Stimulated activated CD4-positive, alpha-beta T cell treated with anti-CD3 and anti-CD28 coated beads, TNF-alpha, amount 100 ng/mL, for 1 hour (primary cell): ENCODE results near the gene SCFD2.

Source experiments
- DNase-seq, 3 donors: peaks; one replicate each; pipeline ENCODE4 v3.0.0-alpha.2; 2020; ENCODE audit warnings: low read depth in 3 of 3, low spot score in 1 of 3

The SCFD2 gene

DNA sequence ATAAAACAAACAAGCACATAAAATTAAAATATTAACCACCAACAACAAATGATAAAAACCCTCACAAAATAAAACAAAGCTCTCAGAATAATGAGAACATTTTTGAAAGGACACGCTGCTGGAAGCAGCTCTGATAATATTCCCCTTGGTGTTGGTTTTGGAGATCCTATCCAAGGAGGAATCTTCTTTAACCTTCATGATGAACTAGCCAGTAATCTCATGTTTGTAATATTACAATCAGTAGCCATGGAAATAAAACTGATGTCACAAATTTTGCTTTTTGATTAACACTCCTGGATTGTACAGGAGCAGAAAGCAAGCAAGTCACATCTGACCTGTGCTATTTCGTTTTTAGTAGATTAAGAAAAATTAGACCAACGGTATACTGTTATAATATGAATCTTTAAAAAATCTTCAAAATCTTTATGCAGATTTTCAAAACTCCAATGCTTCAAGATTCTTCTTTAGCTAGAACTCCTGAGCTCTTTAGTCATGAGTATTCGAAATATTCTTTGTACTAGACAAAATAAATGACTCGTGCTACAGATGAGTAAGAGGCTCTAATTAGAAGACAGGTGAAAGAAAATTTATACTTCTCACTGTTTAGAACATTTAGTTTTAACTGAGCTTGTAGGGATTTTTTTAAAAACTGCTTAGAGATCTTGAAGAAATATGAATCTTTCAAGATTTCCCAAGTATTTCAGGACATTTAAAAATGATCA is 349.6 kb downstream of the SCFD2 start:
- DNase-seq, result no peak

DNA sequence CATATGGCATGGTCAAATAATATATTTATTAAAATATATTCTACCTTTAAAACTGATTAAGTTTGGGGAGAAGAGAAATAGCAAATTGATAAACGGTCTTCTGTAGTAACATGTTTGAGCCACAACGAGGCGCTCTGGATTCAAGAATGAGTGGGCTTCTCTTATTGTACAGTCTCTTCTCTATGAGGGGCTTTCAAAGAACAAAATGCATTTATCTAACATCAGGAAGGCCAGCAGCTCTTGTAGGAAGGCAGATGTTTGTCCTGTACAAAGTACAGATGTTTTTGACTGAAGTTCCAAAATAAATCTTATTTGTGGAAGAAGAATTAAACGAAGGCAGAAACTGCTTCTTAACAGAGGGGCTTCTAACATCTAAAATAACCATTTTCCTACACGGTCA is 350.2 kb downstream of the SCFD2 start:
- DNase-seq, result no peak

DNA sequence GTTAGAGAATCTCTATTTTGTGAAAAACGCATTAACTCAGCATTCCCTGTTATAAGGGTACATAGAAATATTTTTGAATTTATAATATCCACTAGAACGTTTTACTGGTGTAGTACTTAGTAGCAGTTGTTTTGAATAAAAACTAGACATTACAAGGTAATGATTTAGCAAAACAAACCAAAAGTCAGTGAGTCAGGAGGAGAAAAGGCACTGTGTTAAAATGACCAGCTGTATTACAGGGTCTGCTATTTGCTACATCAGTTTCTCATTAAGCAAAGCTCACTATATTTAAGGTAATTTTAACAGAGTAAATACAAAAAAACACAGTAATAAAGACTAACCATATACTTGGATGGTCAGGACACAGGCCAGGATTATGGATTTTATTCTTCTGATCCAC is 351.0 kb downstream of the SCFD2 start:
- no peak for DNase-seq

DNA sequence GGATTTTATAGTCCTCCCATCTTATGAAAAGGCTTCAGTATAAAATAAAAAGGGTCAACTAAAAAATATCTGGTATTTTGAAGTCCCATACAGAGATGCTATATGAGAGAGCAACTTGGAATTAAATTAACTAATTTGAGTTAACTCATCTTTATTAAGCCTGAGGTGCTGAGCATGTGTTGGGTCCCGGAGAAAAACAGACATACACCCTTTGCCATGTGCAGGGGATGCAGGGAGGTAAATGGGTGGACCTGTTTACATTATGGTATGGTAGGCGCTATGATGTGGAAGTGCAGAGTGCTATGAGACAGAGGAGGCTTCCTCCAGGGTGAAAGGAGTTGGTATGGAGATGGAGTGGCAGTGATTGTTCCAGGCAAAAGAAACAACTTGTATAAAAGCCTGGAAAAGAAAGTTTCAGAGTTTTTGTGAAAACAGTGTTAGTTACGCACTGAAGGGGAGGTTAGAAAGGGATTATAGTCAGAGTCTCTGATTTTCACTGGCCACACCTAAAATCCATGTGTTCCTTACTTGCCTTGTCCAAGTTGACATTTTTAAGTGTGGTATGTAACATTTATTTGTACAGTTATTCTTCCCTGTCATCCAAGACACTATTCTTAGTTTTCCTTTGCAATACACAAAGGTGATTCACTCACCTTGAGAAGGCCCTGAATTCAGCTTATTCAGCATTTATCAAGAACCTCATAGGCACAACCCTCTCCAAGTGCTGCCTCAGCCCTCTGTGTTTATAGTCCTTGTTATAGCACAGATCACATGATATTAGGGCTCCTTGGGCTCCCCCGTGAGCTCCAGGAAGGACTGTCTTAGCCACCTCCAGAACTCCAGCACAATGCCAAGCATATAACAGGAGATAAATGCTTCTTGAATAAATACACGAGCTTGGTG is 351.7 kb downstream of the SCFD2 start:
- no peak for DNase-seq

DNA sequence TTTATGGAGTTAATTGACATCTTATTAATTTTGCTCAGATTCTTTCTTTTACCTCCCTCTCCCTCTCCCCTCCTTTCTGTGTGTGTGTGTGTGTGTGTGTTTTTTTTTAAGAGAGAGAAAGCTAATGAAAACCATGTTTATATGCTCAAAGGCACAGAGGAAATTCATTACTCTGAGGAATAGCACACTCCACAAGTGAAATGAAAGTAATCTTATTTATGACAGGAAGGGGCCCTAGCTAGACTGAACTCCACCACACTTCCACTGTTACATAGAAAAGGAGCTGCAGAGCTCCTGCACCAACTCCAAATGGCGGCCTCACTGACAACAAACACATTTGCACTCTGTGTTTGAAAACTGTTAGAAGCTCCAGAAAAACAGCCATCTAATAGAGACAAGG is 353.1 kb downstream of the SCFD2 start:
- no peak for DNase-seq

DNA sequence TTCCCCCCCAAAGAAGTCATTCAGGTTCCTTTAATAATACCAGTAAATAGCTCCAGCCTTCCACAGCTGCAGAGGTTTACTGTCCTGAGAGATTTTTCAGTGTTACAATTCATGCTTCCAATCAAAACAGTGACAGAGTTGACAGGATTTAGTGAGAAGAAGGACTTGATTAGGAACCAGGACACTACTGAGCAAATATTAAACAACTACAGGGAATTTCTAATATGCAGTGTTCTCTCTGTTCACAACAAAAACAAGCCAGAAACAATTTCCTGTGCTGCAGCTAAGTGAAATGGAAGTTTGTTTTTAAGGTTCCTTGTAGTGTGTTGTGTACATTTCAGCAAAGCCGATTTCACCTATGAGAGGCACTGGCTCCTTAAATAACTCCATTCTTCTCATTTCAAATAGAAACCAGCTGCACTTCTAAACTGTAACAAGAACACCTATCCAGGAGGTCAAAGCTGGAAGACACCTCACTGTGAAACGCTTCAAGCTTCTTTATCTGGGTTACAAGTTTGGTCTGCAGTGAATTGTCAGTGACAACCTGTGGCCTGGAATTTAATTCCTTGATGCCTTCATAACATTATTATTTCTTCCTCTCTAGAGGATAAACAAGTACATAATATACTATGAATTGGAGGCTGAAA is 354.5 kb downstream of the SCFD2 start:
- no peak for DNase-seq

DNA sequence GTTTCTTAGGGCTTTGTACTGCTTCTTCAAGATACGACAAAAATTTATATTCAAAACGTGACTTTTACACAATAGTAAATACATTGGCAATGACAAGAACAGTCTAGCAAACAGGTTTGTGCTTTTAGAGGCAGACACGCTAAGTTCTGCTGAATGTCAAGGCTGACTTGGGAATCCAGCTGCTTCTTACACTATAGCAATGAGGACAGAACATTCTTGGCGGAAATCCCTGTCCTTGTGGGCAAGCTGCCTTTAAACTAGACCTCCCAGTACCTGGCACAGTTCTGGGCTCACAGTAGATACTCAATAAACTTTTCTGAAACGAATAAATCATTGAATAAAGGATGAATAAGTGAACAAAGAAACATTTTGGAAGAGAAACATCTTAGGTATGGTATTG is 355.5 kb downstream of the SCFD2 start:
- DNase-seq, result no peak

DNA sequence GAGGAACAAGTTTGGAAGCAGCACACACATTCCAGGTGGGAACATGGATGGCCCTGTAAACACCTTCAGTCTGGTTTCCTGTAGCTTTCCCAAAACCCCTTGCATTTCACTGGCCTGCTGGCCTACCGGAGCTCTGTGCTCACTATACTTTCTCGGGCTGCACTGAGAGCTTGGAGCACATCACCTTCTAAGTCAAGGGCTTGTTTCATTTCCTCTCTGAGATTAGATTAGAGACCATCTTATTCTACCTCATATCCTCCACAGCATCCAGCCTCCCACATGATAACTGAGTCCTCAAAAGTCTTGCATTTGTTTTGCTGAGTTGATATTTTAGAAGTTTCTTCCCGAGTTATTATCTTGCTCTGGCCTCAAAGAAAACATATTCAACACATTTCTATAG is 356.0 kb downstream of the SCFD2 start:
- no peak for DNase-seq

DNA sequence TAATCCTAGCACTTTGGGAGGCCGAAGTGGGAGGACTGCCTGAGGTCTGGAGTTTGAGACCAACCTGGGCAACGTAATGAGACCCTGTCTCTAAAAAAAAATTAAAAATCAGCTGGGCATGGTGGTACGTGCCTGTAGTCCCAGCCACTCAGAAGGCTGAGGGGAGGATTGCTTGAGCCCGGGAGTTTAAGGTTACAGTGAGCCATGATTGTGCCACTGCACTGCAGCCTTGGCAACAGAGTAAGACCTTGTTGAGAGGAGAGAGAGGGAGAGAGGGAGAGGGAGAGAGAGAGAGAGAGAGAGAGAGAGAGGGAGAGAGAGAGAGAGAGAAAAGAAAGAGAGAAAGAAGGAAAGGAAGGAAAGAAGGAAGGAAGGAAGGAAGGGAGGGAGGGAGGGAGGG is 358.8 kb downstream of the SCFD2 start:
- no peak for DNase-seq

DNA sequence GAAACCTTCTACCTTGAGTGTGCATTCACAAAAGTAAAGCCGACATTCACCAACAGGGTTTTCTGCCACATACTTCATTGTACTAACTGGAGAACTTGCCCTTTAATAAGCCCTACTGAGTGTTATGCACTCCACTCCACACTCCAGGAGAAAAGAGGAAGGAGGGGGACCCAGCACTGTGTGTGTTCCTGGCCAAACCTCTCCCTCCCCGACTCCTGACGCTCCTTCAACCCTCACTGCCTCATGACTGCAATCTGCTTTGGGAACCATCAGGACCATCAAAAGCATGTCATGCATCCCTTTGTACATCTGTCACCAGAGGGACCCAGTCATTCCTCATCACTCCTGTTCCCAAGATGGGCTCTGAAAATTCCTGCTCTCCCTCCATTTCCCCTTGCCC is 360.1 kb downstream of the SCFD2 start:
- no peak for DNase-seq

DNA sequence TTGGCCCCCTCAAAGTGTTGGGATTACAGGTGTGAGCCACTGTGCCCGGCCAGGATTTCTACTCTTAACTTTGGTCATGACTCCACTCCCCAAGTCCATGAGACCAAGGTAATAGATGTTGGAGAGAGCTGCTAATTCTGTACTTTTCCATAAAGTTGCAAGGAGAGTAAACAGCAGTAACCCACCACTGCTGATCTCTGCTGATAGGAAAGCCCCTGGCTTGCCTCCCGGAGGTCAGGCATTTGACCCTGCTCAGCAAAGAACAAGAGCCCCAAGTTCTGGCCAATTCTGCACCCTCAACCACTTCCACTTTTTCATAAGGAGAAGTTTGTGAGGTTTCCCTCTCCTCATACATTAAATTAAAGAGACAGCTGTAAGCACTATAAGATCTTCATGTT is 360.7 kb downstream of the SCFD2 start:
- DNase-seq, result no peak

DNA sequence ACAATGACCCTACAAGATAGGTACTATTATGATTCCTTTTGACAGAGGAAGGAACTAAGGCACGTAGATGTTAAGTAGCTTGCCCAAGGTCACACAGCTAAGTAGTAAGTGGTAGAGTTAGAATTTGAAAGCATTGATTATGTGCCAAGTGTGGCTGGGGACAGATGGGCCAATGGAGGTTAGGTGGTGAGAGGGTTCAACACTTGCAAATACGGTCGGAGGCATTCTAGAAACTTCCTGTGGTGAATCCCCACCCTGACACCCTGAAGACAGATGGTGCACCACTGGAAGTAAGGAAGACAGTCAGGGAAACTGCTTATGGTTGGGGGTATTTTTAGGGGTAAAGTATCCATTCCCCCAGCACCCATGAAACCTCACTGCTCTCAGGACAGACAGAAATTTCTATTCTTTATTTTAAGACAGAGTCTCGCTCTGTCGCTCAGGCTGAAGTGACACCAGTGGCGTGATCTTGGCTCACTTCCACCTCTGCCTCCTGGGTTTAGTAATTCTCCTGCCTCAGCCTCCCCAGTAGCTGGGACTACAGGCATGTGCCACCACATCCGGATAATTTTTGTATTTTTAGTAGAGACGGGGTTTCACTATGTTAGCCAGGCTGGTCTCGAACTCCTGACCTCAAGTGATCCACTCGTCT is 361.2 kb downstream of the SCFD2 start:
- DNase-seq, result no peak

DNA sequence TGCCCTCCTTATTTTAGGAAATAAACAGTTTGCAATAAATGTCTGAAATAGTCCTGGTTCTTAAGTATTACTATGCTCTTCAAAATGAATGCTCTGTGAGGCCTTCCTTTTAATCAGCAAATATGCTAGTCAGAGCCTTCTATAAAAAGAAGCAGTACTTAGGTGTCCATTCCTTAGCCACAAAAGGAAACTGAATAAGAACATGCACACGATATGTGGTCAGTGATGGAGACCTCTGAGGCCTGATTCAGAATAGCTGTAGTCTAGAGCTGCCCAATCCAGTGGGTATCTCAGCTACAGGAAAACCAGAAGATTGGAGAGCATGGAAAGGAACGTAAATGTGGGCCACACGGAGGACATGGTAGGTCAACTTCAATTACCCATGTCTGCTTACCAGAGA is 361.9 kb downstream of the SCFD2 start:
- DNase-seq, result no peak

DNA sequence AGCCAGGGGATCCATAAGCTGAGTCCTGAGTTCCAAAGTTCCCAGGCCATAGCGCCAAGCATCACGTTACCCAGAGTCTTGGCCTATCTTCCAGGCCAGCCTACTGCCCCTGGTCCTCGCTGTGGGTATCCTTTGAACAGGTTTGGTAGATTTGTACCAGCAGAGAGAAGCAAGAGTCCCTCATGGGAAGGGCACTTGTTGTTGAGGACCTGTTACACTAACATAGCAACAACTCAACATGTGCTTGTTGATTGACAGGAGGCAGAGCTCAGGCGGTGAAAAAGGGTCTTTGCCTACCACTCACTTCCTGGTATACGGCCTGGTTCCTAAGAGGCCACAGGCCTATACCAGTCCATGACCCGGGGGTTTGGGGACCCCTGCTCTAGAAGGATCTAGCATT is 365.3 kb downstream of the SCFD2 start:
- DNase-seq, result no peak

DNA sequence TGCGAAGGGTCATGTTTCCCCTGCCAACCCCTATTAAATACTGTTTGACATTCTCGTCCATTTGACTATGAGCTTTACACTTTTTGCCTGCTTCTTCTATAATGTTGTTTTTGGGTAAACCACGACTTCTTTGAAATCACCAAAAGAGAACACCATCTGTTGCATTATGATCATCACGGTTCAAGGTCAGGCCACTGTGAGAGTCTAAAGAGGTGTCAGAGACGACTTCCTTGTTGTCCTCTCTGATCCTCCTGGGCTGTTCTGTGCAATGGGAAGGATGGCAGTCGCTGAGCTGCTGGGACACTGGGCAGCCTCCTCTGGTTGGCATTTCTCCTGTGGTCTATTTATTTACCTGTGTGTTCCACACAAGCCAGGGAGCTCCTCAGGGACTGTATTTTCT is 366.2 kb downstream of the SCFD2 start:
- DNase-seq, result no peak

DNA sequence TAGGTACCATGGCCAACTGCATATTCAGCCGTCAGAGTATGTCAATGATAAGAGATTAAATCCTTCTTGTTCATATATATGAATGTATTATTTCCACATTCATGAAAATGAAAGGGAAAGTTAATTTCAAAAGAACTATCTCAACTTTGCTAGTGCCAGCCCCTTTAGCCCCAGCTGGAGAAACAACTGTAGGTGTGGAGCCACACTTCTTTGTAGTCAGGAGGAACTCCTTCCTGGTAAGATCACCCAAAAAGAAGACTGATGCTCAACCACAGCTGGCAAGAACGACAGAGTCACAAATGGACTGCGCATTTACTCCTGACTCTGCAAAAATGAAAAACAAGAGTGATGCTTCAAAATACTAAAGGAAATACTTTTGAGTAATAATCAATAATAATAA is 367.4 kb downstream of the SCFD2 start:
- DNase-seq, result no peak

DNA sequence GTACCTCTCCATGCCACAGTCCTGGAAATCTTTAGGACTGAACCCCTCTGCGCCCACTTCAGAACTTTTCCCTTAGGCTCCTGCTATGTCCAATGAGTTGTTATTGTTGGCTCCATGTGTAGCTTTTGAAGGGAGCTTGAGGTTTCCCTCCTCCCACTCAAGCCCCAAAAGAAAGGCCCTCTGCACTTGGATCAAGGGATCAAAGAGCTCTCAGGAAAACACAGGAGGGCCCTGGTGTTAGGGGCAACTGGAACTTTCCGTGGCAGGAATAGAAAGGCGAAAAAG is 368.8 kb downstream of the SCFD2 start:
- DNase-seq, result no peak

DNA sequence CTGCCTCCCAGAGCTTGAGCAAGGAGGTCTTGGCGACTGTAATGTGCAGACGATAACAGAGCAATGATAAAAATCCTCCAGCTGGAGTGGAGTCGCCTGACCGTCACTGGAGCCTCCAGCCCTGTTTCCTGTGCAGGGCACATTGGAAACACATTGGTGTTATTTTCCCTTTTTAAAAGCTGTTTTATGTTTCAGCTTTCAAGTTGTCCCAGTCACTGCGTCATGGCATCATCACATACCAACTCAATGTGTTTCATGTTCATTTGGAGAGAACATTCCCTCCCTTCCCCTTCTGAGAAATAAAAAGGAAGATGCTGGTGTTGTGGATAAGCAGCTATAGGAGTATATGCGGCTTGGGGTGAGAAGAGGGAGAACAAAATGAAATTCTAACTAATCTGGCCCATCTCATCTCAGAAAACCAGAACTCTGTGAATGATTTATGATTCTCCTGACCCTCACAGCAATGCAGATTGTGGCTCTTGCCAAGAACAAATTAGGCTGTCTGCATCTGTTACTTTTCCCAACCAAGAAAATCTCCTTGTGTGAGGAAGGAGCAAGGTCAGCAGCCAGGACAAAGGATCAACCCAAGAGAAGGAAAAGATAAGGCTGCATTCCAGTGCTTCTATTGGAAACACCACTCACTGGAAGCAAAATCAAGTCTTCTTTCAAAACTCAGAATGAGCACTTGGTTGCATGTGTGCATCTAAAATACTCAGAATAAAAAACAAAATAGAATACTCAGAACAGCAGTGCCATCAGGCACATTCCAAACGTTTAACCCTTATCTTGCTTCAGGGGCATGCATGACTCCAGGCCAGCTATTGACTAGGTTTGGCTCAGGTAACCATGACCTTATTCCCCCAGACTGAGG is 369.4 kb downstream of the SCFD2 start:
- no peak for DNase-seq

DNA sequence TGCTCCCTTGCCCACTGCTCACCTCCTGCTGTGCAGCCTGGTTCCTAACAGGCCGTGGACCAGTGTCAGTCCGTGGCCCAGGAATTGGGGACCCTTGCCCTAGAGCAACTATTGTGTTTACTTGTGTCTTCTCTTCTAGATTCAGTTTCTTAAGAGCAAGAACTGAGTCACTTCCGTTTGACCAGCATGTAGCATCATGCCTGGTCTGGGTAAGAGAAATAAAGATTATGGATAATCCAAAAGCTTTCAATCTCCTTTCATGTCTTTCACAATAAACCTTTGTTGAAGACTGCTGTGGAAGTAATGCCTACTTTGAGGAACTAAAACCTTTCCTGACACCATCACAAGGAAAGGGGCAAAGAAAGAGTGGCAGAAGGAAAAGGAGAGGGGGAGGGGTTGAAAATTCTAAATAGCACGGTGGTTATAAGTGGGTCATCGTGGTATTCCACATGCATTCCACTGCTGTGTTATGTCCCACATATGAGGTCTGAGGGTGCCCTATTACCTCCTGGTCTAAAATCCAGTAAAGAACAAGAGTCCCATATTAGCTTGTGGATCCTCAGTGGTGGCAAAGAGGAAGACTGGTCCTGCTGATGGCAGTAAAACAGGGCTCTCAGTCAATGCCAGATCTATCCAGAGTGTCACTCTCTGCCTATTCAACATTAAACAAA is 370.4 kb downstream of the SCFD2 start:
- DNase-seq, result no peak

DNA sequence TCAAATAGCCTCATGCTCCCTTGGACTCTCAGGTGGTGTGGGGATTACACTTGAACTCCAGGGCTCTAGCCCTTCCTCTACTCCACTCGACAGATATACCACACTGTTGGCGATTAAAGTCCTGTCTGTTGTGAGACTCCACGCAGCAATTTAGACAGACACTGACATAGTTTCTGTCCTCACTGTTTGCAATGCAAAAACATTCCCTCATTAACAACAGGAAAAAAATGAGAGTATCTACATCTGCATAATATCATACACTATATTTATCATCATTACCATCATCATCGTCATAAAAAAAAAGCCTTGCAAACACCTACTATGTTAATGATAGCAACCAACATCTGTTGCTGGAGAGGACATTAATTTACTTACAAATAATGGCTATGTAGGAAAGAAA is 371.3 kb downstream of the SCFD2 start:
- DNase-seq, result no peak
